Measurements from ENCODE around the gene E2F1. TPM values are rescaled to one million over a fixed set of nuclear protein-coding genes. Genes with fewer than 3 reads are reported as not detected.
A peak's percentile ranks its signal among the peaks of the same experiment; 100 is the strongest.

Gene E2F1
- total and polyA plus RNA-seq, 2 donors (not counting 3 experiments of a cell fraction or from before 2014, with no cell fraction given): 20.7 to 29.6 TPM

- no peaks in the 10 kb centered on the region for H4K20me1 ChIP-seq (replicated peaks; ENCODE audit: control insufficient read depth, extremely low read depth, insufficient read depth, low read length)
- peak overlapping the region; percentile 8 for H2AFZ ChIP-seq (ENCODE audit: low read depth, low read length)
- peak; percentile 13 for DNase-seq (ENCODE audit: low read depth, low spot score)
- no peaks in the 10 kb centered on the region for H3K9me1 ChIP-seq (replicated peaks; ENCODE audit: control insufficient read depth, extremely low read depth, insufficient read depth, low read length)
- TSS peak; percentile 55 for BruUV-seq (replicated peaks)
- H3K27ac ChIP-seq (ENCODE audit: insufficient read depth, low read depth, low read length): peak overlapping the region; percentile 4
- H3K79me2 ChIP-seq (ENCODE audit: control insufficient read depth, insufficient read depth, low read length): peaks cover 26% of the 10 kb centered on the region
- FAIRE-seq: no peak
- H3K9ac ChIP-seq (replicated peaks; ENCODE audit: extremely low read depth, insufficient read depth, low read length): peak overlapping the region; percentile 68
- CTCF ChIA-PET: interaction anchor here (1.0 to 1.7 kb wide), 4 partner anchors 9 to 102 kb away, joined by 3 to 13 read pairs (median 4); partner anchors contain the start of gene ACTL10
- no peaks in the 10 kb centered on the region for H3K27me3 ChIP-seq (ENCODE audit: control insufficient read depth in 2 of 2, insufficient read depth in 2 of 2, low read length in 2 of 2)
- no peaks in the 10 kb centered on the region for H3K9me3 ChIP-seq (replicated peaks; ENCODE audit: control insufficient read depth, insufficient read depth, low read length)
- no peaks in the 10 kb centered on the region for H3K36me3 ChIP-seq (ENCODE audit: control insufficient read depth in 2 of 2, extremely low read depth in 1 of 2, insufficient read depth in 2 of 2, low read length in 2 of 2)
- peak overlapping the region; percentile 70 for H3K4me2 ChIP-seq (ENCODE audit: insufficient read depth, low read length)
- H3K4me1 ChIP-seq (ENCODE audit: control insufficient read depth, extremely low read depth, insufficient read depth, low read length): peaks cover 36% of the 10 kb centered on the region
- H3K4me3 ChIP-seq (replicated peaks in 1 of 3; ENCODE audit: insufficient read depth in 1 of 3, low read depth in 1 of 3, low read length in 3 of 3): peak overlapping the region; percentile 4 to 50 (median 11)
- POLR2A ChIA-PET: no interaction called here
- dilution Hi-C loops (cut with MboI; ENCODE audit: extremely low pct_ligation_motif_present, low sequenced_read_pairs): no loop called here
- intact Hi-C loops (cut with micrococcal nuclease): loop anchor here (1.0 to 5.0 kb wide), 4 partner anchors 19 to 126 kb away; partner anchors contain the start of genes ACTL10, CHMP4B and ZNF341
- no peak for TF ChIP-seq POLR2AphosphoS5 (IDR thresholded peaks at IDR 0.05; ENCODE audit: insufficient read depth, low read depth, low read length)
- TF ChIP-seq MYC (IDR thresholded peaks at IDR 0.05; ENCODE audit: low read depth, low read length): no peak
- no peak for TF ChIP-seq POLR2A (IDR thresholded peaks at IDR 0.05; ENCODE audit: low read depth, low read length)
- TF ChIP-seq MAX (IDR thresholded peaks at IDR 0.05; ENCODE audit: insufficient read depth, insufficient read length): no peak
- TF ChIP-seq JUN (IDR thresholded peaks at IDR 0.05; ENCODE audit: borderline replicate concordance, insufficient read depth, insufficient read length, low read depth): no peak
- TF ChIP-seq FOS (IDR thresholded peaks at IDR 0.05; ENCODE audit: borderline replicate concordance, insufficient read depth, low read length): no peak
- TF ChIP-seq EZH2 (IDR thresholded peaks at IDR 0.05; ENCODE audit: borderline replicate concordance, low read depth, low read length, severe bottlenecking): no peak
- TF ChIP-seq CTCF (IDR thresholded peaks at IDR 0.05; ENCODE audit: extremely low read depth in 1 of 2, insufficient read depth in 1 of 2, low read depth in 1 of 2, low read length in 2 of 2): no peak
- no peak for TF ChIP-seq GATA2 (IDR thresholded peaks at IDR 0.05; ENCODE audit: insufficient read depth, insufficient read length, low read depth, low read length)
Observed at GRCh38 chr20:33685328-33686099, 671 bp downstream of the E2F1 start.
